Measurements from ENCODE around the gene CIDEA.
A peak's percentile ranks its signal among the peaks of the same experiment; 100 is the strongest.

The CIDEA gene

GRCh38 chr18:12308386-12309100 is 54.4 kb downstream of the CIDEA start:
- Histone ChIP-seq H3K4me1 (peaks cover 40% of the 10 kb centered on the region), H3K9ac (peak overlapping the region; percentile 94), H3K9me3 (peaks cover 26% of the 10 kb centered on the region), H3K4me3 (peak overlapping the region; percentile 99), H4K20me1 (0 out of 2 replicates have a peak, but pooled peaks cover 6% of the 10 kb centered on the region), H3K4me2 (peak overlapping the region; percentile 64), H3K27ac (peak overlapping the region; percentile 95), H3K36me3 (peaks cover 34% of the 10 kb centered on the region), H3K27me3 (no peaks in the 10 kb centered on the region)
- peak; percentile 63; the same call in 1 of the 2 replicates for TF ChIP-seq Cebpa-rat (IDR thresholded peaks at IDR 0.05)

- H3K36me3 ChIP-seq = peaks cover 43% of the 10 kb centered on the region
These were observed 55.6 kb downstream of the CIDEA start for GRCh38 chr18:12309683-12310198.

GRCh38 chr18:12310762-12311161 is 56.6 kb downstream of the CIDEA start:
- no peak overlapping the region for H3K27ac ChIP-seq
- H4K20me1 ChIP-seq = peaks cover 19% of the 10 kb centered on the region
- H3K4me3 ChIP-seq = no peak overlapping the region

More at GRCh38 chr18:12309683-12310198, 55.6 kb downstream of the CIDEA start:
- peaks cover 52% of the 10 kb centered on the region for H3K4me1 ChIP-seq
- TF ChIP-seq Cebpa-rat (IDR thresholded peaks at IDR 0.05) = no peak
- peaks cover 26% of the 10 kb centered on the region for H3K9me3 ChIP-seq
- peak overlapping the region; percentile 94; the same call in 1 of the 2 replicates for H3K9ac ChIP-seq
- peak overlapping the region; percentile 99 for H3K4me3 ChIP-seq
- H4K20me1 ChIP-seq = 0 out of 2 replicates have a peak, but pooled peaks cover 11% of the 10 kb centered on the region
- H3K4me2 ChIP-seq = peak overlapping the region; percentile 64
- H3K27ac ChIP-seq = no peak overlapping the region
- no peaks in the 10 kb centered on the region for H3K27me3 ChIP-seq

GRCh38 chr18:12312976-12313375 is 58.8 kb downstream of the CIDEA start:
- no peak for TF ChIP-seq Cebpa-rat (IDR thresholded peaks at IDR 0.05)
- Histone ChIP-seq H3K4me2 (peak overlapping the region; percentile 87), H3K36me3 (peaks cover 51% of the 10 kb centered on the region), H3K4me3 (no peak overlapping the region), H3K9ac (no peak overlapping the region), H3K4me1 (peaks cover 71% of the 10 kb centered on the region), H3K9me3 (peaks cover 26% of the 10 kb centered on the region), H3K27me3 (no peaks in the 10 kb centered on the region), H4K20me1 (peaks cover 40% of the 10 kb centered on the region), H3K27ac (no peak overlapping the region)

More at GRCh38 chr18:12310762-12311161, 56.6 kb downstream of the CIDEA start:
- peaks cover 43% of the 10 kb centered on the region for H3K36me3 ChIP-seq
- no peak for TF ChIP-seq Cebpa-rat (IDR thresholded peaks at IDR 0.05)
- H3K4me1 ChIP-seq = peaks cover 61% of the 10 kb centered on the region
- H3K9me3 ChIP-seq = peaks cover 26% of the 10 kb centered on the region
- no peaks in the 10 kb centered on the region for H3K27me3 ChIP-seq
- H3K9ac ChIP-seq = no peak overlapping the region
- peak overlapping the region; percentile 64; the same call in 1 of the 2 replicates for H3K4me2 ChIP-seq

GRCh38 chr18:12313530-12314245 is 59.5 kb downstream of the CIDEA start:
- Histone ChIP-seq H3K4me3 (no peak overlapping the region; the same call in 1 of the 2 replicates), H3K9me3 (peaks cover 26% of the 10 kb centered on the region), H3K27ac (peak overlapping the region; percentile 67), H3K9ac (peak overlapping the region; percentile 61; the same call in 1 of the 2 replicates), H3K4me2 (peak overlapping the region; percentile 87), H3K27me3 (no peaks in the 10 kb centered on the region), H3K4me1 (peaks cover 78% of the 10 kb centered on the region), H3K36me3 (peaks cover 51% of the 10 kb centered on the region), H4K20me1 (peaks cover 47% of the 10 kb centered on the region)
- TF ChIP-seq Cebpa-rat (IDR thresholded peaks at IDR 0.05) = no peak

GRCh38 chr18:12314591-12315305 is 60.6 kb downstream of the CIDEA start:
- H3K9ac ChIP-seq = peak overlapping the region; percentile 61
- no peak for TF ChIP-seq Cebpa-rat (IDR thresholded peaks at IDR 0.05)
- peak overlapping the region; percentile 40 for H3K4me3 ChIP-seq
- peaks cover 51% of the 10 kb centered on the region for H4K20me1 ChIP-seq
- peaks cover 26% of the 10 kb centered on the region for H3K9me3 ChIP-seq
- peaks cover 82% of the 10 kb centered on the region for H3K4me1 ChIP-seq
- peaks cover 56% of the 10 kb centered on the region for H3K36me3 ChIP-seq
- no peaks in the 10 kb centered on the region for H3K27me3 ChIP-seq
- H3K4me2 ChIP-seq = peak overlapping the region; percentile 87
- peak overlapping the region; percentile 67 for H3K27ac ChIP-seq

GRCh38 chr18:12315490-12315889 is 61.3 kb downstream of the CIDEA start:
- H3K4me1 ChIP-seq = peaks cover 83% of the 10 kb centered on the region
- peak overlapping the region; percentile 22; the same call in 1 of the 2 replicates for H3K9ac ChIP-seq
- peaks cover 58% of the 10 kb centered on the region for H4K20me1 ChIP-seq

GRCh38 chr18:12315911-12316310 is 61.8 kb downstream of the CIDEA start:
- no peaks in the 10 kb centered on the region for H3K27me3 ChIP-seq
- TF ChIP-seq Cebpa-rat (IDR thresholded peaks at IDR 0.05) = no peak
- peak overlapping the region; percentile 40; the same call in 1 of the 2 replicates for H3K4me3 ChIP-seq
- H3K4me2 ChIP-seq = peak overlapping the region; percentile 87
- H3K9ac ChIP-seq = 0 out of 2 replicates have a peak overlapping the region, but pooled peaks have one; percentile 22
- H3K36me3 ChIP-seq = peaks cover 57% of the 10 kb centered on the region
- peaks cover 63% of the 10 kb centered on the region for H4K20me1 ChIP-seq
- peaks cover 84% of the 10 kb centered on the region for H3K4me1 ChIP-seq
- H3K27ac ChIP-seq = peak overlapping the region; percentile 42
- peaks cover 19% of the 10 kb centered on the region for H3K9me3 ChIP-seq

More at GRCh38 chr18:12315490-12315889, 61.3 kb downstream of the CIDEA start:
- Histone ChIP-seq H3K27ac (peak overlapping the region; percentile 42), H3K27me3 (no peaks in the 10 kb centered on the region), H3K4me3 (peak overlapping the region; percentile 40; the same call in 1 of the 2 replicates), H3K36me3 (peaks cover 57% of the 10 kb centered on the region), H3K9me3 (peaks cover 23% of the 10 kb centered on the region), H3K4me2 (peak overlapping the region; percentile 87)
- TF ChIP-seq Cebpa-rat (IDR thresholded peaks at IDR 0.05) = no peak

Measured in BLaER1 (cell line).